Measurements from ENCODE around the gene PEX19.
"Not testable (repeated sequence)": the region's sequence is repeated elsewhere in the genome, so short reads cannot be mapped to it uniquely, and the experiment has no call there.

PEX19 gene, protein sequence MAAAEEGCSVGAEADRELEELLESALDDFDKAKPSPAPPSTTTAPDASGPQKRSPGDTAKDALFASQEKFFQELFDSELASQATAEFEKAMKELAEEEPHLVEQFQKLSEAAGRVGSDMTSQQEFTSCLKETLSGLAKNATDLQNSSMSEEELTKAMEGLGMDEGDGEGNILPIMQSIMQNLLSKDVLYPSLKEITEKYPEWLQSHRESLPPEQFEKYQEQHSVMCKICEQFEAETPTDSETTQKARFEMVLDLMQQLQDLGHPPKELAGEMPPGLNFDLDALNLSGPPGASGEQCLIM

DNA sequence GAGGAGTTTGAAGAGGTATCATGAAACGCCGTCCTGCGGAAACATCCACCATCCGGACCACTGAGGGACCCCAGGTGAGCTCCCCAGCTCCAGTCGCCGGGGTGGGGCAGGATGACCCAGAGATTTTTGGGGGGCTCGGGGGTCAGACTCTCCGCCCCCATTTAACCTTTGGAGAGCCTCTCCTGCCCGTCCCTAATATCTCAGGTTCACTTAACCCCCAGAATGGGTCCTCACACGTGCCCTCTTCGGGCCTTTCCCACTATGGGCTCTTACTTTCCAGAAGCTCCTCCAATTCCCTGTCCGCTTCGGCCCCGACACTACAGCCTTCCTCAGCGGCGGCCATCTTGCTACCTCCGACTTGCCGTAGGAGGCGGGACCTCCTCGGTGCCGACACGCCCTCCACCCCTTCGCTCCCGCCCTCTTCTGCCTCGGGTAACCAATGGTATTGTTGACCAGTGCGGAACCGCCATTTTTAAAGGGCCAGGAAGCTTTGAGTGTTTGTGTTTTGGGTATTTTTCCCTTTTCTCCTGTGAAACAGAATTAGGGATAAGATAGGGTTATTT lies at the start of gene PEX19:
TSS of gene PEX19 (minus strand) at position 352 of the 563 bp plus-strand sequence. CDS start at position 343, 9 bp downstream.
- in situ Hi-C loops (cut with MboI; ENCODE audit: low sequenced_read_pairs), result no loop called here

DNA sequence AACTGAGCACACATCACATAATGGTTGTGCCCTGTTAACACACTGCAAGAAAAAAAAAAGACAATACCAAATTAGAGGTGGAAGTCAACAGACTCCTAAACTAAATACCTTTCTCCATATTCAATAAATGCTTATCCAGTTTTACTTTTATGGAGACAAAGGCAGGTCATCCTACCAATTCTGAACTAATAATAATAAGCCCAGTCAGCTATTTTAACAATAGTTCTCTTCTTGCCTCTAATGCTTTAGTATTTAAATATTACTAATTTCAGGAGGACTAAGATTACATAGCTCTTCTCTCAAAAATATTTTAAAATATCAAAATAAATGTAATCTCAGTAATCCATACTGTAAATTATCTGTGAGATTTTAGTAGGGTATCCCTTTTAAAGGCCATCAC lies 47.6 kb upstream of the PEX19 start:
- in situ Hi-C loops (cut with MboI; ENCODE audit: low sequenced_read_pairs), result no loop called here

DNA sequence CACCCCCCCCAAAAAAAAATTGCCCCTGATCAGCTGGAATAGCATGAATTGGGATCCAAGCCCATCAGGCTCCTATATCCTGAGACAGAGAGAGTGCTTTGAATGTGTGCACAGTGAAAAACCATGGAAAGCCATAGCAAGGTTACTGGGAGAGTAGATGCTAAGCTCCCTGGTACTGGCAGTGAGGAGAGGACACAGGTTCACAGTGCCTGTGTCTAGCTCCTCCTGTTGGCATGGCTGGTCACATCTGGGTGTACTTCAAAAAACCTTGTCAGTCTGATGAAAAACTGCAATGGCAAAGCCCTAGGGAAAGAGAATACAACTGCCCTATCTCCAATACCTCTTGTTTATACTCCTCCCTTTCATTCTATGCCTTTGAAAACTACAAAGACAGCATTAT lies 45.2 kb upstream of the PEX19 start:
- in situ Hi-C loops (cut with MboI; ENCODE audit: low sequenced_read_pairs), result no loop called here

DNA sequence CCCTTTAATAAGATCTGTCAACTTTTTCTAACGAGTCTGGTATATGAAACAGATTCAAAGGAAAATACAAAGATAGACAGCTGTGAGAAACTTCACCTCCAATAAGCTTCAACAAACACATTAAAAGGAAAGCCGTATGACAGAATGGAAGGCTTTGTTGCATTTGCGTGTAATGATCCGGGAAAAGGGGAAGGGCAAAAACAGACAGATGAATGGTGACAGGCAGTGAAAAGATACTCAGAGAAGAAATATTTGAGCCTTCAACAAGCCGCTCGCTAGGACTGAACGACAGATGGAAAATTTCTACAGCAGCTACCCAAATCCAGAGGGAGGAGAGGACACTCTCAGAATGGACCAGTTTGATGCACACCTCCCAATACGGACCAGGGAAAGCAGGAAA lies 43.3 kb upstream of the PEX19 start:
- in situ Hi-C loops (cut with MboI; ENCODE audit: low sequenced_read_pairs), result no loop called here

DNA sequence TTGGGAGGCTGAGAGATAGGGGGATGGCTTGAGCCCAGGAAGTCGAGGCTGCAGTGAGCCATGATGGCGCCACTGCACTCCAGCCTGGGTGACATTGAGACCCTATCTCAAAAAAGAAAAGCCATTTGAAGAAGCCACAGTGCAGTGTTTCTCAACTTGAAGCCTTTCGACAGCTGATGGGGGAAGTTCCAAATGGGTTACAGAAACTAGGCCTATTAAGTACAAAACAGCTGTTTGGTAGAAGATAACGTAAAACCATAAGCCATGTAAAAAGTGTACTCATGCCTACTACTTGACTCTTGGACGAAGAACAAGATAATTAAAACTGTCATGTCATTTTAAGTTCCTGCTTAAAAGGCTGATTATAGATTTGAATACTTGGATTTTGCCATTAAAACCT lies 41.5 kb upstream of the PEX19 start:
- in situ Hi-C loops (cut with MboI; ENCODE audit: low sequenced_read_pairs), result no loop called here

DNA sequence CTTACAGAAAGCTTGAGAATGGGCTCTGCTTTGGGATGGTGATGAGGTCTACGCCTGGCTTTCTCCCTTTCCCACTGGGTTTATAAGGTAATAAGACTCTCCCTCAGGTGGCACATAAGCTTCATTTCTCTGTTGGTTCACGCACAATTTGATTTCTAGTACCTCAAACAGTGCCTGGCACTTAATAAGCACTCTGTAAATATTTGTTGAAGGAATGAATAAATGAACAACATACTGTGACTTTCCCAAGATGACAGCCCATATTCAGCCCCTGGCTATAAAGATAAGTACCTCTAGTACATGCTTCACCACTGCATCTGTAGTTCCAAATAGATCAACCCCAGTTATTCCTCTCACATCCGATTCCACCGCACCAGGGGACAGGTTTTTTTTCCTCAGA lies 40.3 kb upstream of the PEX19 start:
- in situ Hi-C loops (cut with MboI; ENCODE audit: low sequenced_read_pairs), result no loop called here

DNA sequence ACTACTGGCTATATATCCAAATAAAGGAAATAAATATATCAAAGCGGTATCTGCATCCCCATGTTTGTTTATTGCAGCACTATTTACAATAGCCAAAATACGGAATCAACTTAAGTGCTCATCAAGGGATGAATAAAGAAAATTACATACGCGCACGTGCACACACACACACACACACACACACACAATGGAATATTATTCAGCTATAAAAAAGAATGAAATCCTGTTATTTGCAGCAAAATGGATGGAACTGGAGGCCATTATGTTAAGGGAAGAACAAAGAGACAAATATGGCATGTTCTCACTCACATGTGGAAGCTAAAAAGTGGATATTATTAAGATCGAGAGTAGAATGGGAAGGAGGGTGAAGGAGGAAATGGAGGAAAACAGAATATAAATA lies 37.9 kb upstream of the PEX19 start:
- in situ Hi-C loops (cut with MboI; ENCODE audit: low sequenced_read_pairs), result no loop called here

DNA sequence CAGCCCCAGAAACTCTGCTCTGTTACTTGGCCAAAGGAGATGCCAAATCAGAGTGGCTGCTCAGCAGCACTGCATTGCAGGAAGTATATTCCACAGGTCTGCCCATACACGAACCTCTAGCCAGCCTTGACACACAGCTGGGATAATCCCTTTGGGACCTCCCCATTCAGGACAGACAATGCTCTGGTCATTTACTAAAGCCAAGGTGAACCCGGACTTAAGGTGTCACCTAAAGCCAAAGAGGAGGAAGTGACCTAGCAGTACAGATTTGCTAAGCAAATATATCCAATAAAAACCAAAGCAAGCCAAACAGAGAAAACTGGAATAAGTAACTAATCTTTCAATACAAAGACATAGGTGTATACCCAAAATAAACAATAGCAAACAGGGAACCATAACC lies 30.4 kb upstream of the PEX19 start:
- in situ Hi-C loops (cut with MboI; ENCODE audit: low sequenced_read_pairs), result no loop called here

DNA sequence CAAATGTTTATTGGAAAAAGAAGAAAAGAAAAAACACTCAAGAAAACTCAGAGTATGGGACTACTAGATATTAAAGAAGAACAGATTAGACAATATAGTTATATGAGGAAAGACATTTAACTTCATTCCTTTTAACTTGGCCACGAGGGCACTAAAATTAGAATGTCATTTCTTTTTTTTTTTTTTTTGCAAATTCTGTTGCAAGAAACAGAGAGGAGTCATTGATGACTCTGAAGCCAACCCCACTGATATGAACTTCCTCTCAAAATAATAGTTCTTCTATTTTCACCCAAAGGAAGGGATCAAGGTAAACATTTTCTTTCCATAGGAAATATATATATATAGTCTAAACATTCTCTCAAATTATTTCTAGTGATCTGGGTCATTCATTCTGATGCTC lies 24.6 kb upstream of the PEX19 start:
- in situ Hi-C loops (cut with MboI; ENCODE audit: low sequenced_read_pairs), result no loop called here

DNA sequence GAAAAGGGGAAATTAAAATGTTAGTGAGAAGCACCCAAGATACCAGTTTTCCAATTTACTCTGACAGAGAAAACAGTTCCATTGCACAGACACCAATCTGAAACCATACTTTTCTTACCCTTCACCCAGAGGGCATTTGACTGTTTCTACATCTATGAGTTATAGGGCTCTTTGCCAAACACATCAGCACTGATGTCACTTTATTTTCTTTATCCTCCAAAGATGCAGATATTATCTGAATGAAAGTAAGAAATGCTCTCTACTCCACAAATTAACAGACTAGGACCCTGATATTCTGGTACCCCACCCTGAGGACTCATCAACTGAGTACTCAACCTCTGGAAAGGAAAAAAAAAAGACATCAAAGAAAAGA lies 24.2 kb upstream of the PEX19 start:
- in situ Hi-C loops (cut with MboI; ENCODE audit: low sequenced_read_pairs), result no loop called here

DNA sequence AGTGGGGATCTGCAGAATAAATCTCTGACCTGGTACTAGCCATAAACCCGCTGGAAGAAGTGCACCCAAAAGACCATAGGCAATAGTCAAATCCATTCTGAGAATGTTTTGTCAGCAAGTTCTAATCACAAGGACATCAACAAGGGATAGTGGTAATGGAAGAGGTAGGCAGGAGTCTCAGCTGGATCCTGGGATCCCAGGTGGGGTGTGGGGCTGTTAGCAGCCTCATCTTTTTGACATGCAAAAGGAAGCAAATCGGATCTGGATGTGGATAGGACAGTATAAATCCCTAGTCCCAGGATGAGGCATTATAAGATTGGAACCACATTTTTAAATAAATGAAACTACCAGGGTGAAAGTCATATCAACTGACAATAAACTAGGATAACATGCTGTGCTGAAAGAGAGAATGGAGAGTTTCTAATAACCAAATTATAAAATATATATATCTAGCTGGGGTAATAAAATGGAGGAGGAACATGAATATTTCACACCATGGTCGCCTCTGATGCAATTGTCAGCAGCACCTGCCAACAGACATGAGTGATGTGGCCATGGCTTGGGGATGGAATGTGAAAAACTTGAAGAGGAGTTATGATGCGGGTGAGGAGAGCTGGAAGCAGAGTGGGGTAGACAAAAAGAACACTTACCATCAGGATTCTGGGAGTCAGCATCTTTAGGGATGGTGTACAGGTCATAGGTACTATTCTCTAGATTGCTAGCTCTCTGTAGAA lies 23.7 kb upstream of the PEX19 start:
- in situ Hi-C loops (cut with MboI; ENCODE audit: low sequenced_read_pairs), result no loop called here

DNA sequence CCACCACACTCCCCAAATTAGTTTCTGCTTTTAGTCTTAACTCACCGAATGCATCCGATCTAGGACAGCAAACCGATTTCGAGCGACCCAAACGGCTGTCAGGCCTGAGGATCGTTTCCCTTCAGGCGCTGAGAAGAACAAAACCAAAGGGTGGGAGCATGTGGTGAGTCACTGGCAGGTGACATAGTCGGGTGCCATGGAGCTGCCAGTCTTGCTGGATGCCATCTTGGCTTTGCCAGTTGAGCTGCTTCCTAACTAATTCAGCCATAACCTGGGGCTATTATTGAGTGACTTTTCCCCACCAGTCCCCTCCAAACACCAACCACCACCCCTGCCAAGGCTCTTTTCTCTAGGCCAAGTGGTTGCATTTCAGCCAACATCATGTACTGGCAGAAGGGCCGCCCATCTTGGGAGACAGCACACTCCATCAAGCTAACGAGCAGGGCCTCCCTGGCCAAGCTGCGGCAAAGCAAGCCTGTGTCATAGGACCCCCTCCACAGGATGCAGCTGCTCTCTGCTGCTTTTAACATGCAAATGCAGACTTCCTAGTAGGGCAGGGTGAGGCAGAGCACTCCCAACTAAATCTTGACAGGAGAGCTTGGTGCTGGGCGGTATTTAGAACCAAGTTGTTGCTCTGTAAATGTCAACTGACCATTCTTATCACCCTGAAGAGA lies 22.3 kb upstream of the PEX19 start:
- in situ Hi-C loops (cut with MboI; ENCODE audit: low sequenced_read_pairs), result no loop called here

DNA sequence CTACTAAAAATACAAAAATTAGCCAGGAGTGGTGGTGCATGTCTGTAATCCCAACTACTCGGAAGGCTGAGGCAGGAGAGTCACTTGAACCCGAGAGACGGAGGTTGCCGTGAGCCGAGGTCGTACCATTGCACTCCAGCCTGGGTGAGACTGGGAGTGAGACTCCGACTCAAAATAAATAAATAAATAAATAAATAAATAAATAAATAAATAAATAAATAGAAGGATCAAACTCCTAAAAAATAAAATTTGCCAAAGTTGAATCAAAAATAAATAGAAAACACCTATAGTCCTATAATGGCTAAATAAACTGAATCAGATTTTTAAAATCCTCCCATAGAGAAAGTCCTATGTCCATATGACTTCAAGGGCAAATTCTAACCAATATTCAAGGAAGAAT lies 15.2 kb upstream of the PEX19 start:
- in situ Hi-C loops (cut with MboI; ENCODE audit: low sequenced_read_pairs), result no loop called here

DNA sequence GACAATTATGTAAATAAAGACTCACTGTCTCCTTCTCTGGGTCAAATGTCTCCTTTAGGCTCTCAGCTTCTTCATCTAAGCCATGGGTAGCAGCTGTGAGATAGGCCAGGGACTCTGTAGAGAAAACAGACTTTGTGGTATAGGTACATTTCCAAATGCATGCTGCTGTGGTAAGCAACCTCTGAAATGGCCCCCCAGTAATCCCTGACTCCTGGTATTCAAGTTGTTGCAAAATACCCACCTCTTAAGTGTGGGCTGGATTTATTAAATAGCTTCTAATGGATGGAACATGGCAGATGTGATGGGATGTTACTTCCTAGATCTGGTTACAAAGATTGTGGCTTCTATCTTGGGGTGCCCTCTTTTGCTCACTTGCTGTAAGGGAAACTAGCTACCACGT lies 11.1 kb upstream of the PEX19 start:
- in situ Hi-C loops (cut with MboI; ENCODE audit: low sequenced_read_pairs), result no loop called here

DNA sequence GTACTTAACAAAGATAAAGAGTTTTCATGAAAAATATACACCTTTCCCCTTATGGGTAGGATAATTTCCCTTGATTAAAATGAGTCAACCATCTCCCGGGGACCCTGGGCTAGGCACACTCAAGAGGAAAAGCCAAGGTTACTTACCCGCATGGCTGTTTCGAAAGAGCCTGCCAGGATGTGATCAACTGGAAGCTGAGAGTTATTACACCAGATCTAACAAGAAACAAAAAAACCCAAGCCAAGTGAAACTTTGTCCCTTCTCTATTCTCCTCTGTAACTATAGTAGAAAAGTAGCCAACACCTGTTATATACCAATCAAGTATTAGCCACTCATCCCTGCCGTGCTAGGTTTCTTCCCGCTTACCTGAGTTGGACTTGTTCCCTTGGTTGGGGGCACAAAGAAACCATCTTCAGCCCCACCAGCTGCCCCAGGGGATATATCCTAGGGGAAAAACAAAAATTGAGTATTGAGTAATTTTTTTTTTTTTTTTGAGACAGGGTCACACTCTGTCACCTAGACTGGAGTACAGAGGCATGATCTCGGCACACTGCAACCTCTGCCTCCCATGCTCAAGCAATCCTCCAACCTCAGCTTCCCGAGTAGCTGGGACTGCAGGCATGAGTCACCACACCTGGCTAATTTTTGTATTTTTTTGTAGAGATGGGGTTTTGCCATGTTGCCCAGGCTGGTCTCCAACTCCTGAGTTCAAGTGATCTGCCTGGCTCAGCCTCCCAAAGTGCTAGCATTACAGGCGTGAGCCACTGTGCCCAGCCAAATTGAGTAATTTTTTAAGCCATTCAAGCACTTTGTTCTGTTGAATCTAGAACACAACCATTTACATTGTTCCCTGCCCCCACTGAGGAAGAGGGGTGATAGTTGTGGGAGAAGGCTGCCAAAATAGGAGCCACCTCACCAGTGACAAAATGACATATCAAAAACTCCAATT lies 8.4 kb upstream of the PEX19 start:
- in situ Hi-C loops (cut with MboI; ENCODE audit: low sequenced_read_pairs), result no loop called here

DNA sequence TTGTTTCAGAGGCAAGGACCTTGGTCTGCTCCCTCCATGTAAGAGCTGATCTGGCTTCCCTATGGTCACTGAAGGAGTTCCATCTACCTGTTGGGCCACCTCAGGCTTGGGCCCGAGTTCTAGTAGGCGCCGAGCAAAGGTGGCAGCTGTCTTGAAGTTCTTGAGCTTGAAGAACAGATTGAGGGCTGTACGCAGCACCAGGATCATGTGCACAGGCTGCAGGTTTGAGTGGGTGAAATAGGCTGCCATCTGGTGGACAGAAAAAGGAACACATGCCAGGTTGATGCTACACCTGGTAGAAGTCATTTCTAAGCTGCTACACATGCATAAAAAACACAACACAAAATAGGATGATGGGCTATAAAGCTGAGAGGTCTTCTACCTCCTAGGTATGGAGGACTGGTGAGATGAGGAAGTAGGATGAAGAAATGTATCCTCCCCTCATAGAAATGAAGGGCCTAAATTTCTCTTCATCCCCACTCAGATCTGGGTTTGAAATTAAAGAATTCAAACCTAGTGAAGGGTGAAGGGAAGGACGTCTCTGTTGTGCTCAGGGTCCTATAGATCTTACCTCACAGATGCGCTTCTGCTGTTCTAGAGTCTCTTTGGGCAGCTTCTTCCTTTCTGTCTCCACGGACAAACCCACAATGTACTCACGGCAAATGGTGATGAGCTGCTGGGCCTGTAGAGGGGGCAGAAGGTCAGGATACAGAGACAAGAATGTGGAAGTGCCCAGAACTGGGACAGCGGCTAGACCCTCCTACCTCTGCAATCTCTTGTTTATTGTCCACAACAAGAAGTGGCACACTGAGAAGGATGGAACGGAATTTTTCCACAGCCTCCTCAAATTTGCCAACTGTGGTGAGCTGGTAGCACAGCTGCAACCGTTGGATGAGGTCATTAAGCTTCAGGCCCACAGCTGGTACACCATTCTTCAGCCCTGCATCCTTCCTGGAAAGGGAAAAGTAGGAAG lies 6.6 kb upstream of the PEX19 start:
- in situ Hi-C loops (cut with MboI; ENCODE audit: low sequenced_read_pairs), result no loop called here

DNA sequence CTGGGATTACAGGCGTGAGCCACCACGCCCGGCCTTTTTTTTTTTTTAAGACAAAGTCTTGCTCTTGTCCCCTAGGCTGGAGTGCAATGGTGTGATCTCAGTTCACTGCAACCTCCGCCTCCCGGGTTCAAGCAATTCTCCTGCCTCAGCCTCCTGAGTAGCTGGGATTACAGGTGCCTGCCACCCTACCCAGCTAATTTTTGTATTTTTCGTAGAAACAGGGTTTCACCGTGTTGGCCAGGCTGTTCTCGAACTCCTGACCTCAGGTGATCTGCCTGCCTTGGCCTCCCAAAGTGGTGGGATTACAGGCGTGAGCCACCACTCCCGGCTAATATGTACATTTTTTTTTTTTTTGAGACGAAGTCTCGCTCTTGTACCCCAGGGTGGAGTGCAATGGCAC lies 2.8 kb upstream of the PEX19 start:
- in situ Hi-C loops (cut with MboI; ENCODE audit: low sequenced_read_pairs), result not testable (repeated sequence)

DNA sequence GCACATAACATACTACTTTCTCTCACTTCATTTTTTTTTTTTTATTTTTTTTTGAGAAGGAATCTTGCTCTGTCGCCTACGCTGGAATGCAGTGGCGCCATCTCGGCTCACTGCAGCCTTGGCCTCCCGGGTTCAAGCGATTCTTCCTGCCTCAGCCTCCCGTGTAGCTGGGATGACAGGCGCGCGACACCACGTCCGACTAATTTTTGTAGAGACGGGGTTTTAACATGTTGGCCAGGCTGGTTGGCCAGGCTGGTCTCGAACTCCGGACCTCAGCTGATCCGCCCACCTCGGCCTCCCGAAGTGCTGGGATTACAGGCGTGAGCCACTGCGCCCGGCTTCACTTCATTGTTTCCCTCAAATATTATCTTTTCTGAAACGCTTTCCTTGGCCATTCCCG lies 573 bp upstream of the PEX19 start:
- in situ Hi-C loops (cut with MboI; ENCODE audit: low sequenced_read_pairs), result no loop called here

DNA sequence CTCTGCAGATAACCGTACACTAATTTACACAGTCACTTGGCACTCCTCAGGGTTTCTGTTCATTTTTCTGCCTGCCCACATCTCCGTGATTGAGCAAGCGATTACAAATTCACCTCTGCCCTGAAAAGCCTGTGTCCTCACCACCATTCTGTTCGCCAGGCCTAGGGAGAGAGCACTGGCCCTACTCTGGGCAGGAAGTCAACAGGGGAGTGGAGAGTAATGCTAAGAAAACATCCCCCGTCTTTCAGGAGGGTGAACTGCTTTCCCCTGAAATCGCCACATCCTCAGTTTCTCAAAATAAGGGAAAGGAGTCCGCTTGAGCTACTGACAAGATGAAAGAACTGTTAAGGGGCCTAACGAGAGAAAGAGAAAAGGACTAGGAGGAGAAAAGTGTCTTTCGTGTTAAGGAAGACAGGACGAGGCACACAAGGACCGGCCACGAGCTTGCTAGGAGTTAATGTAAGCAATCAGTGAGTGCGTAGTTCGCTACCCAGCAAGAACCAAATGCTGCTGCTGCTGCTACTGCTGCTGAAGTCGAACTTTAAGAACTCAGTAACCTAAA lies 632 bp downstream of the PEX19 start:
- in situ Hi-C loops (cut with MboI; ENCODE audit: low sequenced_read_pairs), result no loop called here
